CD8-positive, alpha-beta memory T cell (primary cell): ENCODE data around the gene GATA6. TPM values are rescaled to one million over a fixed set of nuclear protein-coding genes. Genes with fewer than 3 reads are reported as not detected.
A peak's percentile ranks its signal among the peaks of the same experiment; 100 is the strongest.

Experiments used
- CTCF ChIA-PET: fragments of 350-600 bp; sonication (Branson Sonifier 250); formaldehyde crosslinking; loops from one replicate; lab custom pipeline; 2021; ENCODE audit warnings: antibody characterized with exemption; lab: Charles Lee
- POLR2A ChIA-PET: fragments of 350-600 bp; sonication (Branson Sonifier 250); formaldehyde crosslinking; loops from one replicate; lab custom pipeline; 2021; ENCODE audit warnings: antibody characterized with exemption; lab: Charles Lee
- DNase-seq, 5 donors: peaks; one replicate each; pipeline versions ENCODE4 v3.0.0 to v3.0.0-alpha.2; 2020 to 2022; ENCODE audit warnings: mixed read lengths in 1 of 5
- H3K27ac ChIP-seq: one replicate; pipeline ENCODE4 v1.7.0; 2013; ENCODE audit warnings: low read depth, mild to moderate bottlenecking, low read length, moderate library complexity
- H3K27me3 ChIP-seq: 2 replicates; pipeline ENCODE4 v1.7.0; 2013; ENCODE audit warnings: low read length, mild to moderate bottlenecking; ENCODE audit not compliant: insufficient read depth, poor library complexity, severe bottlenecking
- H3K36me3 ChIP-seq: 2 replicates; pipeline ENCODE4 v1.7.0; 2013; ENCODE audit warnings: mild to moderate bottlenecking, low read length, moderate library complexity; ENCODE audit not compliant: insufficient read depth
- H3K4me1 ChIP-seq: 2 replicates; pipeline ENCODE4 v1.7.0; 2013; ENCODE audit warnings: mild to moderate bottlenecking, low read length, moderate library complexity; ENCODE audit not compliant: insufficient read depth
- H3K4me3 ChIP-seq: 2 replicates; pipeline ENCODE4 v1.7.0; 2013; ENCODE audit warnings: mild to moderate bottlenecking, low read length
- H3K9me3 ChIP-seq: 2 replicates; pipeline ENCODE4 v1.7.0; 2013; ENCODE audit warnings: mild to moderate bottlenecking, low read length
- H3K27ac Mint-ChIP-seq, 8 donors: one replicate each; pipeline ENCODE4 v1.8.0; 2020 to 2021; ENCODE audit warnings: mixed read lengths in 8 of 8, mild to moderate bottlenecking in 6 of 8, inconsistent platforms in 3 of 8, moderate library complexity in 3 of 8
- H3K27me3 Mint-ChIP-seq, 2 donors: one replicate each; pipeline ENCODE4 v1.8.0; 2020 to 2021; ENCODE audit warnings: mixed read lengths in 2 of 2, mild to moderate bottlenecking in 1 of 2, moderate library complexity in 1 of 2
- H3K36me3 Mint-ChIP-seq, 3 donors: one replicate each; pipeline ENCODE4 v1.8.0; 2020 to 2021; ENCODE audit warnings: mixed read lengths in 3 of 3, inconsistent platforms in 1 of 3, mild to moderate bottlenecking in 1 of 3
- H3K4me1 Mint-ChIP-seq, 3 donors: one replicate each; pipeline ENCODE4 v1.8.0; 2020 to 2021; ENCODE audit warnings: mixed read lengths in 3 of 3, inconsistent platforms in 1 of 3, mild to moderate bottlenecking in 1 of 3
- H3K4me3 Mint-ChIP-seq, 7 donors: one replicate each; pipeline ENCODE4 v1.8.0; 2020 to 2021; ENCODE audit warnings: mixed read lengths in 7 of 7, mild to moderate bottlenecking in 6 of 7, moderate library complexity in 4 of 7, inconsistent platforms in 2 of 7
- H3K9me3 Mint-ChIP-seq, 5 donors: one replicate each; pipeline ENCODE4 v1.8.0; 2020 to 2022; ENCODE audit warnings: mixed read lengths in 5 of 5, mild to moderate bottlenecking in 3 of 5, moderate library complexity in 2 of 5, inconsistent platforms in 1 of 5
- polyA plus RNA-seq: library from polyadenylated mRNA; unstranded; fragments of 300-500 nt; fragmentation: Illumina TruSeq; gene quantifications from one replicate; pipeline ENCODE4 v1.2.3, GENCODE V29; 2021
- total RNA-seq, 2 experiments: library from RNA; stranded (reverse); gene quantifications; one replicate each; pipeline ENCODE4 v1.2.3, GENCODE V29; 2021

The GATA6 gene
- total and polyA plus RNA-seq, 3 experiments from 2014 or later, result 0.04 to 0.32 (median 0.11) TPM

DNA sequence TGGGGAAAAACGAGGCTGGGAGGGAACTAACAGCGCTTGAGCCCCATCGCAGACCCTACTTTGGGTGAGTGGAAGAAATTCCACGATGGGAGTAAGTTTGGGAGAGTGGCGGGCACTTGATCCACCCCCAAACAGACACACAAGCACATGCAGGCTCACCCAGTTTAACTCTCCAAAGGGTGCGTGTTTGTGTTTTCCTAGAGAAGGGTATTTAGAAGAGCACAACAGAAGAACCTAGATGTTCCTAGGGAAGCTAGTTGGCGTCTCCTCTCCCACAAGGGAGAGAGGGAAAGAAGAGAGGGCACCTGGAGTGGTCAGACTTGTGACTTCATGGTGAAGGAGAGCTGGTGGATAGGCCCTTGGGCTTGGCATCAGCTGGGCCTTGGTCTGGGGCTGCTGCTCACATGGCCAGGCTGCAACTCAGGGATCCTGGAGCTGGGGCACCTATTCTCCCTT, 3.2 kb downstream of the GATA6 start:
- Mint-ChIP-seq H3K4me1 (peaks cover 19 to 38% (median 23%) of the 10 kb centered on the region in 3 donors), H3K4me3 (peak overlapping the region; percentile 15 to 74 (median 42)), H3K36me3 (peaks cover 0 to 4% (median 3%) of the 10 kb centered on the region in 3 donors), H3K27me3 (peaks cover 65 to 73% of the 10 kb centered on the region in 2 donors), H3K27ac (peak overlapping the region in 1 of 8 donors; percentile 24), H3K9me3 (peaks cover 0 to 6% (median 3%) of the 10 kb centered on the region in 5 donors)
- Histone ChIP-seq H3K27ac (no peak overlapping the region), H3K36me3 (no peaks in the 10 kb centered on the region), H3K4me1 (peaks cover 13% of the 10 kb centered on the region), H3K27me3 (peaks cover 50% of the 10 kb centered on the region), H3K4me3 (no peak overlapping the region), H3K9me3 (no peaks in the 10 kb centered on the region)
- DNase-seq, result no peak
- ChIA-PET CTCF (interaction anchor here (1.5 kb wide), 1 partner anchor 390 kb away, joined by 4 read pairs; no protein-coding TSS in a partner anchor), POLR2A (no interaction called here)

DNA sequence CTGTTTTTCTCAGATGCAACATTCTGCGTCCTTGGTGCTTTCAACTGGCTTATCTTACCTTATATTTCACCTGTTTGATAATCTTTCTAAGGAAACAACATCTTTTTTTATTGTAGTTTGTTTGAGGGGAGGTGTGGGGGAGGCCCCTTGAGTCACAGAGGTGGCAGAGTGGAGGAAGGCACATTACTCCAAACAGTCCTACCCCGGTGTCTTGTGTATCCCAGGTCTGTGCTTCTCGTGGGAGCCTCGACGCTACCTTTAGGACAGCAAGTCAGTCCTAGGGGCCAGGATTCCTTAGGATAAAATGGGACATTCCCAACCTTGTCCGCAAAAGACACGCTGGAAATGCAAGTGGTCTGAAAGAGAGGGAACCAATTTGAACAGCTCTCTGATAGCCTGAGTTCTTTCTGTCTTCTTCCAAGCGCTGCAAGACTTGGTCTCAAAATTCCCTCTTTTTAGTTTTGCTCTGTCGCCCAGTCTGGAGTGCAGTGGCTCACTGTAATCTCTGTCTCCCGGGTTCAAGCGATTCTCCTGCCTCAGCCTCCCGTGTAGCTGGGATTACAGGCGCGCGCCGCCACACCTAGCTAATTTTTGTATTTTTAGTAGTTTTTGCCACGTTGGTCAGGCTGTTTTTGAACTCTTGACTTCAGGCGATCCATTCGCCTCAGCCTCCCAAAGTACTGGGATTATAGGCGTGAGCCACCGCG, 4.0 kb downstream of the GATA6 start:
- Mint-ChIP-seq H3K27ac (peak overlapping the region in 1 of 8 donors; percentile 24), H3K27me3 (peaks cover 63 to 71% of the 10 kb centered on the region in 2 donors), H3K36me3 (peaks cover 0 to 4% (median 4%) of the 10 kb centered on the region in 3 donors), H3K4me1 (peaks cover 12 to 30% (median 16%) of the 10 kb centered on the region in 3 donors), H3K9me3 (peaks cover 0 to 4% (median 0%) of the 10 kb centered on the region in 5 donors), H3K4me3 (peak overlapping the region in 4 of 7 donors; percentile 54 to 74 (median 68))
- POLR2A ChIA-PET, result no interaction called here
- Histone ChIP-seq H3K36me3 (no peaks in the 10 kb centered on the region), H3K27ac (no peak overlapping the region), H3K9me3 (no peaks in the 10 kb centered on the region), H3K4me3 (no peak overlapping the region), H3K4me1 (peaks cover 7% of the 10 kb centered on the region), H3K27me3 (peaks cover 43% of the 10 kb centered on the region)
- DNase-seq, result no peak
- CTCF ChIA-PET, result interaction anchor here (1.0 kb wide), 1 partner anchor 191 kb away, joined by 4 read pairs; no protein-coding TSS in a partner anchor

DNA sequence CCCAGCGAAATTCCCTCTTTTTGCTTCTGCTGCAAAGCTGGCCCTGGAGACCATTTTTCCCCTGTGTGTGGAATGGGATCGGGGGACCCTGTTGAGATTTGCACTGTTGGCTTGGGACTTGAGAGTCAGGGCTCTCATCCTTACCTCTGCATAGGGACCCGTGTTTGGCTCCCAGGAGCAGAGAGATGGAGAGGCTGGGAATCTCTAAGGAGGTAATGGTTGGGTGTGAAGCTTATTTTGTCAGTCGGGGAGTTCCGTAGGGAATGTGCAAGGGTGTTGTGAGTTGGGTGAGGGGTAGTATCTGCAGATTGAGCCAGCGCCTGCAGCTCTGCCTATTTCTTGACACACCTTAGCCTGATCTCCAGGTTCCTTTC, 4.5 kb downstream of the GATA6 start:
- DNase-seq, result no peak
- Histone ChIP-seq H3K4me1 (peaks cover 3% of the 10 kb centered on the region), H3K27ac (no peak overlapping the region), H3K4me3 (no peak overlapping the region), H3K27me3 (peaks cover 43% of the 10 kb centered on the region), H3K9me3 (no peaks in the 10 kb centered on the region), H3K36me3 (no peaks in the 10 kb centered on the region)
- H3K9me3 Mint-ChIP-seq, result peaks cover 0 to 4% (median 0%) of the 10 kb centered on the region in 5 donors
- peaks cover 8 to 26% (median 12%) of the 10 kb centered on the region in 3 donors for H3K4me1 Mint-ChIP-seq
- no peak overlapping the region for H3K27ac Mint-ChIP-seq
- peaks cover 62 to 68% of the 10 kb centered on the region in 2 donors for H3K27me3 Mint-ChIP-seq
- POLR2A ChIA-PET, result no interaction called here
- CTCF ChIA-PET, result interaction anchor here (0.9 to 1.1 kb wide), 4 partner anchors 119 to 389 kb away, joined by 3 to 4 read pairs (median 4); no protein-coding TSS in a partner anchor
- H3K4me3 Mint-ChIP-seq, result peak overlapping the region in 1 of 7 donors; percentile 74
- H3K36me3 Mint-ChIP-seq, result peaks cover 0 to 4% (median 4%) of the 10 kb centered on the region in 3 donors

DNA sequence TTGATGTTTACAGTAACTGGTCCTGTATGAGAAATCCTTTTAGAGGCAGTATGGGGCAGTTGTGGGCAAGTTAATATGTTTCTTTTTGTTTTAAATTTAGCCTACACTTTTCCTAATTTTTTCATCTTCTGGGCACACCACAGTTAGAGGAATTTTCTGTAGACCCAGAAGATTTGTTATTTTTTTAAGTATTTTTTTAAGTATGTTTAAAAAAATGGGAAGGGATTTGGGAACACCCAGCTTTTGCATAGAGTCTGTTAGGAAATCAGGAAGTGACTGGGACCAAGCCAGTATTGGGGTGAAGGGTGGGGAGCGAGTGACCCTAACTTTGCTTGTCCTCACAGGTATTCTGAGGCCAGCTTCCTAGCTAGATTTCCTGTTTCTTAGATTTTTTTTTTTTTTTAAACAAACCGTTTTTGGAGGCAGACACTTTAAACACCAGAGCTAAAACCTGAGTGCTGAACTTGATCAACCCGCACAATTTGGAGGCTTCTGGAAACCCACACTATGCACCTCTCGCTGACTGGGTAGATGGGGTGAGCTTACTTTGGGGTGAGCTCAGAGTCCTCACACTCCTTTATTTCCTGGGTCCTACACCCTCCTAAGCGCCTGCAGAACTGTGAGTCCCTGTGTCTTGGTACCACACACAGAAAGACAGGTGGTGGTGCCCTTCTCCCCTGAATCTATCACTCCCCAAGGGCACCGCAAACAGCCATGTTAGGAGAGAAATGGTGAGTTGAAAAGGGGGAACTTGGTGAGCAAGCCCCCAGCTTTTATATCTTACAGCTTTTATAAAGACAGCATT, 5.2 kb downstream of the GATA6 start:
- Mint-ChIP-seq H3K4me1 (peaks cover 8 to 23% (median 10%) of the 10 kb centered on the region in 3 donors), H3K9me3 (peaks cover 0 to 4% (median 0%) of the 10 kb centered on the region in 5 donors), H3K4me3 (peak overlapping the region in 1 of 7 donors; percentile 74), H3K27me3 (peaks cover 62 to 72% of the 10 kb centered on the region in 2 donors), H3K27ac (no peak overlapping the region), H3K36me3 (peaks cover 0 to 4% (median 3%) of the 10 kb centered on the region in 3 donors)
- Histone ChIP-seq H3K4me3 (no peak overlapping the region), H3K27ac (no peak overlapping the region), H3K27me3 (peaks cover 43% of the 10 kb centered on the region), H3K9me3 (no peaks in the 10 kb centered on the region), H3K36me3 (no peaks in the 10 kb centered on the region), H3K4me1 (peaks cover 3% of the 10 kb centered on the region)
- CTCF ChIA-PET, result interaction anchor here (0.9 to 1.2 kb wide), 4 partner anchors 118 to 388 kb away, joined by 3 to 4 read pairs (median 3); no protein-coding TSS in a partner anchor
- POLR2A ChIA-PET, result no interaction called here
- DNase-seq, result no peak

DNA sequence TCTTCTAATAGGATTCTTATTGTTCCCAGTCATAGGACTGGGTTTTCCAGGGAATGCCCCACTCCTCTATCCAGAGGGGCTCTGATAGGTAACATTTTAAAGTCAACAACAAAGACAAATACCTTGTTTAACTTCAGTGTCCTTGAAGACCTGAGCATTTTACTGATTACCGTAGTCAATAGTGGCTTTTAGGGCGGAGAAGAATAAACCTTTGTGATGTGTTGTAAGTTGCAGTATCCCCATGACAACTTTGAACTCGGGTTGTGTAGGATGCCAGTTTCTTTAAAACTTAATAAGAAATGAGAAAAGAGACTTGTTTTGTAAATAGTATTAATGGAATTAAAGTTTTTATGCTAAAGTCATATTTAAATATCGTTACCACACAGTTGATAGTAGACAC, 6.0 kb downstream of the GATA6 start:
- Histone ChIP-seq H3K36me3 (no peaks in the 10 kb centered on the region), H3K4me3 (no peak overlapping the region), H3K4me1 (no peaks in the 10 kb centered on the region), H3K27me3 (peaks cover 38% of the 10 kb centered on the region), H3K9me3 (no peaks in the 10 kb centered on the region), H3K27ac (no peak overlapping the region)
- Mint-ChIP-seq H3K4me3 (no peak overlapping the region), H3K27ac (no peak overlapping the region), H3K4me1 (peaks cover 7 to 17% (median 7%) of the 10 kb centered on the region in 3 donors), H3K36me3 (peaks cover 0 to 4% (median 2%) of the 10 kb centered on the region in 3 donors), H3K9me3 (peaks cover 0 to 4% (median 0%) of the 10 kb centered on the region in 5 donors), H3K27me3 (peaks cover 56 to 73% of the 10 kb centered on the region in 2 donors)
- POLR2A ChIA-PET, result no interaction called here
- CTCF ChIA-PET, result interaction anchor here (1.1 to 1.2 kb wide), 2 partner anchors 177 to 189 kb away, joined by 3 read pairs; no protein-coding TSS in a partner anchor
- DNase-seq, result no peak

DNA sequence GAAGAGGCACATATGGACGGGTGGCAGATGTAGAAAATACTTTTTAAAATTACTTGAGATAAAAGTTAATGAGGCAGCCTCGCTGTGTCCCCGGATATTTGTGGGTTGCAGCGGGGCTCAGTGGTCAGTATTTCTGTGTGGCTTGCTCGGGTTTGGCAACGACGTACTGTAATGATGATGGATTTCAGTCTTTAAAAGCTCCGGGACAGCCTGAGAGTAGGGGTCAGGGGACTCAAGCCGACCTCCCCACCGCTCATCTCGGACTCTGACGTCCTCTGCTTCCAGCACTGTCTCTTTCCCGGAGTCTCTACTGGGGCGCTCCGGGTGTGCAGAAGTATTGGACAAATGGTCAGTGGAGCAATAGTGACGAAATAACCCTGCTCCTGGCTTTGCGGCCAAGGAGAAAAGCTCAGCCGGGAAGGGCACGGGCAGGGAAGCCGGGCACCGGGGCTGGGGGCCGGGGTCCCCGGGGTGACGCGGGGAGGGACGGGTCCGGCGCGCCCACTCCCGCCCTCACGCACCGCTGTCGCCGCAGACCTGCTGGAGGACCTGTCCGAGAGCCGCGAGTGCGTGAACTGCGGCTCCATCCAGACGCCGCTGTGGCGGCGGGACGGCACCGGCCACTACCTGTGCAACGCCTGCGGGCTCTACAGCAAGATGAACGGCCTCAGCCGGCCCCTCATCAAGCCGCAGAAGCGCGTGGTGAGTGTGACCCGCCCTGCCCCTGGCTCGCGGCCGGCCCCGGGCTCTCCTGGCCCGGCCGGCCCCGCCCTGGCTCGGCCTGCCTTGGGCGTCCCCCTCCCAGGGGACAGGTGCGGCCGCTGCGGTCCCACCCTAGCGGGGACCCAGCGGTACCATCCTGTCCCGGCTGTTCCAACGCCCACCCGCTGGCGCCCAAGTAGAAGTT, 7.3 kb downstream of the GATA6 start:
- no peak for DNase-seq
- H3K36me3 Mint-ChIP-seq, result peaks cover 0 to 4% (median 0%) of the 10 kb centered on the region in 3 donors
- H3K27ac Mint-ChIP-seq, result no peak overlapping the region
- no peaks in the 10 kb centered on the region for H3K4me1 ChIP-seq
- no peak overlapping the region for H3K4me3 ChIP-seq
- H3K9me3 ChIP-seq, result no peaks in the 10 kb centered on the region
- H3K27ac ChIP-seq, result no peak overlapping the region
- no peaks in the 10 kb centered on the region for H3K36me3 ChIP-seq
- H3K27me3 Mint-ChIP-seq, result peaks cover 57 to 76% of the 10 kb centered on the region in 2 donors
- peaks cover 31% of the 10 kb centered on the region for H3K27me3 ChIP-seq
- H3K4me3 Mint-ChIP-seq, result no peak overlapping the region
- ChIA-PET CTCF (no interaction called here), POLR2A (no interaction called here)
- H3K4me1 Mint-ChIP-seq, result peaks cover 0 to 10% (median 5%) of the 10 kb centered on the region in 3 donors
- H3K9me3 Mint-ChIP-seq, result peaks cover 0 to 4% (median 0%) of the 10 kb centered on the region in 5 donors

DNA sequence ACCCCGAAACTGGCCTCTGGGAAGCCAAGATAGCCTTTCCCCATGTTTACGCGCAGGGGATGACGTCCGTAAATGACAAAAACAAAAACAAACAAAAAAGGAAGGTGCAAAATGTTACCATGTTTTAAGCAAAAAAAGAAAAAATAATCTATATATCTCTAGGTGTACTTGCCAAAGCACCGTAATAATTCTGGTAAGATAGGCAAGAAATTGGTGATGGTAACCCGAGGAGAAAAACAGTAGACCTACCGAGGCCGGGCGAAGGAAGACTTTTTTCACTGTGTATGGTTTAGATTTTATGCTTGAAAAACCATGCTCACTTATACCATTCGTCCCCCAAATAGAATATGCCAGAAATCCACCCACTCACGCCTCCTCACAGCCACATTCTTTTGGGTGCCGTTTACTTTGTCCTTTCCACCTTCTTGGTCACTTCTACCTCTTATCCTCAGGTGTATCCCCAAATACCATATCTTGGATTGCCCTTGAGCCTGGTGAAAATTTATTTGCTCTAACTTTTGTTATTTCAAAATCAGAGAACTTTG, 8.0 kb downstream of the GATA6 start:
- no peak overlapping the region for H3K4me3 Mint-ChIP-seq
- Histone ChIP-seq H3K27ac (no peak overlapping the region), H3K9me3 (no peaks in the 10 kb centered on the region), H3K27me3 (peaks cover 29% of the 10 kb centered on the region), H3K36me3 (no peaks in the 10 kb centered on the region), H3K4me3 (no peak overlapping the region), H3K4me1 (no peaks in the 10 kb centered on the region)
- no peak for DNase-seq
- peaks cover 0 to 8% (median 5%) of the 10 kb centered on the region in 3 donors for H3K4me1 Mint-ChIP-seq
- ChIA-PET CTCF (no interaction called here), POLR2A (no interaction called here)
- peaks cover 56 to 78% of the 10 kb centered on the region in 2 donors for H3K27me3 Mint-ChIP-seq
- peaks cover 0 to 4% (median 0%) of the 10 kb centered on the region in 3 donors for H3K36me3 Mint-ChIP-seq
- no peak overlapping the region for H3K27ac Mint-ChIP-seq
- H3K9me3 Mint-ChIP-seq, result peaks cover 0 to 4% (median 0%) of the 10 kb centered on the region in 5 donors
